ENCODE results near the gene C1orf159. TPM values are rescaled to one million over a fixed set of nuclear protein-coding genes. Genes with fewer than 3 reads are reported as not detected.

The C1orf159 gene
- total RNA-seq, 4 donors from 2014 or later: 12.8 to 48.4 (median 19.7) TPM

- no peak for TF ChIP-seq POLR2AphosphoS5 (IDR thresholded peaks at IDR 0.05)
- TF ChIP-seq EP300 (IDR thresholded peaks at IDR 0.05): no peak
- no peak for TF ChIP-seq POLR2A (IDR thresholded peaks at IDR 0.05)
- no peak for TF ChIP-seq CTCF (IDR thresholded peaks at IDR 0.05)
- H3K9me3 ChIP-seq: no peaks in the 10 kb centered on the region
- H3K4me3 ChIP-seq: no peak overlapping the region
- no peaks in the 10 kb centered on the region for H3K36me3 ChIP-seq
- no peak overlapping the region for H3K27ac ChIP-seq
- WGBS: 78% methylated on average over 18 of the region's 18 CpGs
- peaks cover 5% of the 10 kb centered on the region for H3K27me3 ChIP-seq
- H3K4me1 ChIP-seq: peaks cover 15% of the 10 kb centered on the region
- no peak for DNase-seq (ENCODE audit: low spot score in 2 of 2)
Measured at GRCh38 chr1:1125945-1126344, 10.1 kb upstream of the C1orf159 start.

GRCh38 chr1:1124786-1125642 lies 9.1 kb upstream of the C1orf159 start:
- peaks cover 11% of the 10 kb centered on the region for H3K27me3 ChIP-seq
- peaks cover 15% of the 10 kb centered on the region for H3K4me1 ChIP-seq
- DNase-seq (ENCODE audit: low spot score in 2 of 2): no peak
- no peak for TF ChIP-seq CTCF (IDR thresholded peaks at IDR 0.05)
- no peak for TF ChIP-seq EP300 (IDR thresholded peaks at IDR 0.05)
- TF ChIP-seq POLR2A (IDR thresholded peaks at IDR 0.05): no peak
- no peak for TF ChIP-seq POLR2AphosphoS5 (IDR thresholded peaks at IDR 0.05)
- no peak overlapping the region for H3K4me3 ChIP-seq
- H3K27ac ChIP-seq: no peak overlapping the region
- no peaks in the 10 kb centered on the region for H3K9me3 ChIP-seq
- WGBS: 80% methylated on average over 1 of the region's 29 CpGs
- no peaks in the 10 kb centered on the region for H3K36me3 ChIP-seq

GRCh38 chr1:1124508-1124785 lies 8.6 kb upstream of the C1orf159 start:
- DNase-seq (ENCODE audit: low spot score in 2 of 2): no peak
- Histone ChIP-seq H3K9me3 (no peaks in the 10 kb centered on the region), H3K27me3 (peaks cover 11% of the 10 kb centered on the region), H3K36me3 (no peaks in the 10 kb centered on the region), H3K27ac (no peak overlapping the region), H3K4me3 (no peak overlapping the region), H3K4me1 (peaks cover 15% of the 10 kb centered on the region)
- 87% methylated on average over 3 of the region's 7 CpGs for WGBS
- TF ChIP-seq POLR2A (IDR thresholded peaks at IDR 0.05): no peak
- TF ChIP-seq POLR2AphosphoS5 (IDR thresholded peaks at IDR 0.05): no peak
- no peak for TF ChIP-seq EP300 (IDR thresholded peaks at IDR 0.05)
- no peak for TF ChIP-seq CTCF (IDR thresholded peaks at IDR 0.05)

GRCh38 chr1:1123581-1124507 lies 8.0 kb upstream of the C1orf159 start:
- no peak for DNase-seq (ENCODE audit: low spot score in 2 of 2)
- no peak overlapping the region for H3K27ac ChIP-seq

More at GRCh38 chr1:1123581-1124507, 8.0 kb upstream of the C1orf159 start:
- TF ChIP-seq CTCF (IDR thresholded peaks at IDR 0.05) (no peak), POLR2AphosphoS5 (IDR thresholded peaks at IDR 0.05) (no peak), POLR2A (IDR thresholded peaks at IDR 0.05) (no peak)
- peaks cover 11% of the 10 kb centered on the region for H3K27me3 ChIP-seq
- peaks cover 15% of the 10 kb centered on the region for H3K4me1 ChIP-seq
- no peaks in the 10 kb centered on the region for H3K9me3 ChIP-seq
- 81% methylated on average over 17 of the region's 23 CpGs for WGBS
- H3K4me3 ChIP-seq: no peak overlapping the region
- H3K36me3 ChIP-seq: no peaks in the 10 kb centered on the region
